Measurements from ENCODE around the gene SGPP1. TPM values are rescaled to one million over a fixed set of nuclear protein-coding genes. Genes with fewer than 3 reads are reported as not detected.
"Not testable (repeated sequence)": the region's sequence is repeated elsewhere in the genome, so short reads cannot be mapped to it uniquely, and the experiment has no call there.

Gene SGPP1
- total RNA-seq, 1 donor from 2014 or later = 21.8 TPM

DNA sequence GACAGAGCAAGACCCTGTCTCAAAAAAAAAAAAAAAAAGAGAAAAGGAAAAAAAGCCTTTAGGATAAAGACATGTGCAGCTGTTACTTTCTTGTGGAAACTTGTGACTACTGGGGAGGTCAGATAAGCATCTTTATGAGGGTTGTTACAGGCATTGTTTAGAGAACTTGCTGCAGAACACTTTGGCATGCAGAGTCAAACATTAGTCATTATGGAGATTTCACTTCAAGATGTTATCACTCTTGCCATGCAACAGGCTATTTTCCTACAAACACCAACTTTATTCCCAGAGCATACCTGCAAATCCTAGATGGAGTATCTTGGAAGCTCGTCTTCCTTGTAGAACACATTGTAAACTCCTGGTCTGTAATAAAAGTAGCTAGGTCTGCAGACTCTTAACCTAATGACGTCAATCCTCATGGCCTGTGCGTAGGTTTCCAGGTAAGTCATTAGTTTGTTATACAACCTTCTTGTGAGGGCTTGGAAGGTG lies 49.9 kb downstream of the SGPP1 start:
- intact Hi-C loops (cut with micrococcal nuclease) = no loop called here

DNA sequence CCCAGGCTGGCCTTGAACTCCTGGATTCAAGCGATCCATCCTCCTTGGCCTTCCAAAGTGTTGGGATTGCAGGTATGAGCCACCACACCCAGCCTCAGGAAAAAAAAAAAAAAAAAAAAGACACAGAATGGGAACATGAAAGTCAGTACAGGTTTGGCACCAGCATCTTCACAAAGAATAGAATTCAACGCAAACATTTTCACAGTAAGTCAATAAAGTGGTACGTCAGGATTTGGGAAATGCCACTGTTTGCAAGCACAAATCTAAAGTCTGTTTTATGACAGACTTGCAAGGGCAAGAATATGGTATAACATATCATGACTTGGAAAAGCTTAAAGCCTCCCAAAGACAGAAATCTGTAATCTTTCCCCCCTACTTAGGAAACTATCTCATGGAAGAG lies 51.2 kb downstream of the SGPP1 start:
- intact Hi-C loops (cut with micrococcal nuclease) = no loop called here

GRCh38 chr14:63673886-63674497 lies 53.9 kb downstream of the SGPP1 start:
- intact Hi-C loops (cut with micrococcal nuclease) = no loop called here

DNA sequence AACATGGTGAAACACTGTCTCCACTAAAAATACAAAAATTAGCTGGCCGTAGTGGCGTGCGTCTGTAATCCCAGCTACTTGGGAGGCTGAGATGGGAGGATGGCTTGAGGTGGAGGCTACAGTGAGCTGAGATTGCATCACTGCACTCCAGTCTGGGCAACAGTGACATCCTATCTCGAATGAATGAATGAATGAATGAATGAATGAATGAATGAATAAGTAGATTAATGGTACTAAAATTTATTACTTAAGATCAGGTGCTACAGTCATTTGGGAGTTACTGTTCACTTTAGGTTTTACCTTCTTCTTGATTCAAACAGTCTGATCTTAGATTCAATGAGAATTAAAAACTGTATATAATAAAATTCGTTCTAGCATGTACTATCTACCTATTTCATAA lies 54.6 kb downstream of the SGPP1 start:
- intact Hi-C loops (cut with micrococcal nuclease) = no loop called here

DNA sequence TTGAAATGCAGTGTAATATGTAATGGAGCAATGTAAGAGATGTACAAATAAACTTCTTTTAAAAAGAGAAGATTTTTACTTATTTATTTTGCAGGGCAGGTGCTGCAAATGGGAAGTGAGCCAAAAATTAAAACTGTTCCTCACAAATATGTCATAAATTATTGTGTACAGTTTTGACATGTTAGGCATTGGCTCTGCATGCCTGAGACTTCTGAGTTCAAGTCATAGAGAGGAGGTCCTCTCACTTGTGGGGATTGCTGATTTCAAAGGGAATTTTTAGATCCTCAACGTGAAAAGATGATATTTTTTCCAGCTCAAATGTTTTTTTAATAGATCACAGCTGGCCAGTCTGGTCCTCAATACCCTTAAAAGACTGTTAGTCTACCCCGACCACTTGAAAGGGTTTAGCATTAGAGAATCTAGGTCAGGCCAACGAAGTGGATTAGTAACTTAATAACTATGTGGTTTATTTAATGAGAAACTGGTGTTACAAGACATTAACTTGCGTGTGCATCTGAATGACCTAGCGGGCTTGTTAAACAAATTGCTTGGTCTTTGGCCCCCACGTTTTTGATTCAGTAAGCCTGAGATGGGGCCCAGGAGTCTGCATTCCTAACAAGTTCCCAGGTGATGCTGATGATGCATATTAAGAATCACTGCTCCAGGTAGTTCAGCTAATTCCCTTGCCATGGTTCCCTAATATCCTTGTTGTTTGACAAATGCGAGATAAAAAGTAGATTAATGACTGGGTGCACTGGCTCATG lies 55.3 kb downstream of the SGPP1 start:
- intact Hi-C loops (cut with micrococcal nuclease) = no loop called here

DNA sequence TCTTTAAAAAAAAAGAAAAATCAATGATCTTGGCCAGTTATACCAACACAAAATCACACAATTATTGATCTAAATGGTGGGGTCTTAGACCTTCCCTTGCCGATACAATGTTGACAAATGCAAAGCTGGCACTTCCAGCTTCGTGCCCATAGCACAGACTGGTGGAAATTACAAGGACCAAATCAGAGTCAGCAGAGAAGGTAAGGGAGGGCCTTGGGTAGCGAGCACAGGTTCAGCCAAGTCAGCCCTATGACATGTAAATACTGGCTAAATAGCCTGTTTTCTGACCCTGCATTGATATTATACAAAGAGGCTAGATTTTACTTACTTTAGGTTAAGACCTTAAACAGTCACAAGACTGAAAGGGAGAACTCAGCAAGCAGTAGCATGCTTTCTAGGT lies 55.9 kb downstream of the SGPP1 start:
- intact Hi-C loops (cut with micrococcal nuclease) = no loop called here

GRCh38 chr14:63670692-63671091 lies 57.2 kb downstream of the SGPP1 start:
- intact Hi-C loops (cut with micrococcal nuclease) = no loop called here

DNA sequence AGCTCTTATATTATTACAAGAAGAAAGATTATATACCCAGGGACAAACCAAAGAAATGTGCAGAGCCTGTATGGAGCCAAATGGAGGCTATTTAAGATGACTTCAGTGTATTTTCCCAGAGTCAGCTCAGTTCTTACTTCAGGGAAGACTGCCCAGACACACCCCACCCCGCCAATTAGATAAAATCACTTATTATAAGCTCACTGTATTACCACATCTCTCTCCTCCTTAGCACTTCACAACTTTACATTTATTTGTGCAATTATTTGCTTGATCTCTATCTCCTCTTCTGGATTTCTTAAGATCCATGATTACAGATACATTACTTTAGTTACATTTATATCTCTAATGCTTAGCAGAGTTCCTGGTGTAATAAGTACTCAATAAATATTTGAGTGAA lies 61.5 kb downstream of the SGPP1 start:
- intact Hi-C loops (cut with micrococcal nuclease) = no loop called here

DNA sequence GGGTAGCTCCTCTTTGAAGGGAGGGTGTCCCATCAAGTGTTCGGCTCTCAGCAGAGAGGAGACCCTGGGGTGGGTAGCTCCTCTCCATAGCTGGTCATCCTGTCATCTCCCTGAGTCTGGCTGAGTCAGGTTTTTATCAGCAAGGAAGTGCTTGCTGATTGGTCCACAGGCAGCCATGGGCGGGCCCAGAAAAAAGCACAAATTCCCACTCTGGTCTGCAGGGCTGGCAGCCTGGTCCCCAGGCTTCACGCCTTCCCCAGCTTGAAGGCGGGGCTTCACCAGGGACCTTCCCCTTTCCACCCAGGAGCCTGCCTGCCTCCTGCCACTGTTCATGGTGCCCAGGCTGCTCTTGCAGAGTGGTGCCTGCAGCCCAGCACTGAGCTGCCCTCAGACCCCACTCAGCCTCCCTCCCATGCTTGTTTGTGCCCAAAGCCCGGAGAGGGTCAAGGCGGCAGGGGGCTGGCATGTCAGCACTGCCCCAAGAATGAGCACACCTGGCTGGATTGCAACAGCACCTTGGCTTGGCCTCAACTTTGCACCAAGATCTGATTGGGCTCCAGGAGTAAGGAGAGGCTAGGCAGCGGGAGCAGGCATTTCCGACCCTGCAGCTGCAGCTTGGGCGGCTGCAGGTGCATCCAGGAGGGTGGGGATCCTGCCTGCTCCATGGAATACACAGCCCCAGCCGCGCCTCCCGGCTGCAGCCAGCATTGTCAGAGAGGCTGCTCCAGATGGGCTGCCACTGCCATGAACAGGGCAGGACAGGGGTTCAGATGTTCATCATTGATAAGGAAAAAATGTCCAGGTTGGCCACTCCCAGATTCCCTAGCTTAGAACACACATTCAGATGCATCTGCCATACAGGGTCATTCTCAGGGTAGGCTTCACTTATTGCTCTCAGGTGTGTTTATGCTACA lies 64.2 kb downstream of the SGPP1 start:
- intact Hi-C loops (cut with micrococcal nuclease) = no loop called here

- intact Hi-C loops (cut with micrococcal nuclease) = no loop called here
Measured at GRCh38 chr14:63662776-63663175, 65.1 kb downstream of the SGPP1 start.

GRCh38 chr14:63661881-63662280 lies 66.0 kb downstream of the SGPP1 start:
- intact Hi-C loops (cut with micrococcal nuclease) = not testable (repeated sequence)

DNA sequence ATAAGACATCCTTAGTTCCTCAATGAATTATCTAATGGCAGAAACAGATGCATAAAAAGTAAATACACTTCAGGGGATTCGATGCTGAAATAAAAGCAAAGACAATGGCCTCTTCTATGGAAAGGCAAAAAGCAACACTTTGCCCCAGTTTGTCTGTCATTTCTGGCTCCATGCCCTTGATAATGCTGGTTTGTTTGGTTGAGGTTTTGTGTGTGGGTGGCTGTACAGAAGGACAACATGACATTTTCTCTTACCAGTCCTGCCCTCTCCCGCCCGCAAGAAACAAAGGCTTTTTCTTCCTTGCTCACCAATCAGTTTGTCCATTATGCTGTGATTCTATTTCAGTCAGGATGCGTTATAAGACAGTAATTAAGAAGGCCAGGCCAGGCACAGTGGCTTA lies 68.1 kb downstream of the SGPP1 start:
- intact Hi-C loops (cut with micrococcal nuclease) = no loop called here

DNA sequence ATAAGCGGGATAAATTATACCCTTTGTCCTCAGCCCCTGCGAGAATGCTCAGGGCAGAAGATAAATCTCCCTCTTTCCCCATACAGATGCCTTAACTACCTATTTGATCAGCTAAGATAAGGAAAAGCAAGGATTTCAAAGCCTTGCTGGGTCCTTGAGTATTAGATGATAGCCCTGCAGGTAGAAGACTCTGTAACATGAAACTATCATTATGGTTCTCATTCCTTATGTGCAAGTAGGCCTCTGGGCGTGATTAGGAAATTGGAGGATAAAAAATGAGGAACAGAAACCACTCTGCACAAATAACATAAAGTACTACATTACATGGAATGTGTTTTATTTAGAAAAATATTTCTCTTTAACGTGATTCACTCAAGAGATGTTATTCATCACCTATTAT lies 71.7 kb downstream of the SGPP1 start:
- intact Hi-C loops (cut with micrococcal nuclease) = no loop called here

DNA sequence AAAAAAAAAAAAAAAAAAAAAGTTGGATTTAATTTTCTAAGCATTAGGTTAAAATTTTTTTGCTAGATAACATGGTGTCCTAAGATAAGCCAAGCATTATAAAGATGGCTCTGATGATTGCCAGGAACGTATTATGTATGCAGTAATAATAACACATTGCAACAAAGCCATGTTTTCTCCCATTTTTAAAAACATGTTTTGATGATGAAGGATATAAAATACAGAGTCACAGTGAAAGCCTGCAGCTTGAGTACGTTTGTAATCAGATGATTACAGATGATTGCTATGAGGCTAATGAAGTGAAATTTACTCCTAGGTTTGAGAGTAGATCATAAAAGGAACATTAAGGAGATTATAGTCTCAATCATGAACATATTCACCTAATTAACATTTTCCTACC lies 72.9 kb downstream of the SGPP1 start:
- intact Hi-C loops (cut with micrococcal nuclease) = no loop called here

DNA sequence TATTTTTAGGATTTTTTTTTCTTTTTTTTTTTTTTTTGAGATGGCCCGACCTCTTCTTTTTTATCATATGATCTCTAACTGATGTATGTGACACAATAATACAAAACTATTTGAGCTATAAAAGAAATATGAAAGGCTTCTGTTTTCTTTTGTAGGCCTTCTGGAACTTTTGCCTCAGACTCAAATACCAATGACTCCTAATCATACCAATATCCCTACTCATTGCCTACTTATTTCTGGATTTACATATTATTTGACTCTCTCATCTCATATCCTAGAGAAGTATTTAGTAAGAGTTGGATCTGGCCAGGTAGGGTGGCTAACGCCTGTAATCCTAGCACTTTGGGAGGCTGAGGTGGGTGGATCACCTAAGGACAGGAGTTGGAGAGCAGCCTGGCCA lies 73.5 kb downstream of the SGPP1 start:
- intact Hi-C loops (cut with micrococcal nuclease) = no loop called here

GRCh38 chr14:63652406-63652805 lies 75.5 kb downstream of the SGPP1 start:
- intact Hi-C loops (cut with micrococcal nuclease) = no loop called here

DNA sequence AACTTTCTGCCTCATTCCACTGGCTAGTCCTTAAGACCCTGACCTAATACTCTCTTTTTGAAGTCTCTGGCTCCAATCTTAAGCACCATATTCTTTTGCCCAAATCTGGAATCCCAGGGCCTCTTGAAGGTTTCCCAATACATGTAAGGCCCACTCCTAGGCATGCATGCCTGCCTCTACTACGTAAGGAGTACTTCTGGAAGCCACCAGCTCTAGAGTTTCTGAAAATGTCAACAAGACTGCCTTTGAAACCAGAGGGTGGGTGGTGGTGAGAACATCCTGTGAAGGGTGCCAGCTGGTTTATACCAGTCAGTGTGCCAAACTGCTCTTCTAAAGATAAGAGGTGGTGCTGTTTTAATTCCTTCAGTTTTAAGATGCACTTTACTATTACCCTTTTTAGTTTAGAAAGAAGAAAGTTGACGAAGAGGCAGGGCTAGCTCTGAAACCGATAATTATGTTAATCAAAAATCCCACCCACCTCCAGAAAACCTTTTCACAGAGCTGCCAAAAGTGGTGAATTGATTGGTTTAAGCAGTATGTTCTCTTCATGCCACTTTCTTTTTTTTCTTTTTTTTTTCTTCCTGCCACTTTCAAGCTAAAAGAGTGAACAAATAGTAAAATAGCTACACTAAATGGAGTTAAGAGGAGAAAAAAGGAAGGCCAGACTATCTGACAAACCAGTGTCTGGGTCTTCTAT lies 77.5 kb downstream of the SGPP1 start:
- intact Hi-C loops (cut with micrococcal nuclease) = no loop called here

GRCh38 chr14:63647696-63648410 lies 80.0 kb downstream of the SGPP1 start:
- intact Hi-C loops (cut with micrococcal nuclease) = loop anchor here (10.0 kb wide), 1 partner anchor 647 kb away; the partner anchor contains the start of gene ESR2

DNA sequence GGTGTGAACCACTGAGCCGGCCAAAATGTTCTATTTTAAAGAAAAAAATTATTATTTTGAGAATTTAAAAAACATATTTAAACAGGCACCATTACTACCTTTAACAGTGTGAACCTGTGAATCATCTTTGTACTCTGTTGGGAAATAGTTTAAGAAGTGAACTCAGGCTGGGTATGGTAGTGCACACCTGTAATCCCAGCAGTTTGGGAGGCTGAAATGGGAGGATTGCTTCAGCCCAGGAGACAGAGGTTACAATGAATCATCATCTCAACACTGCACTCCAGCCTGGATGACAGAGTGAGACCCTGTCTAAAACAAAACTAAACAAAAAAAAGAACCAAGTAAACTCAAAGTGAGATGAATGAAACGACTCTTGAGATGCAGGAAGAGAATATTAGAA lies 83.1 kb downstream of the SGPP1 start:
- intact Hi-C loops (cut with micrococcal nuclease) = loop anchor here (5.0 to 10.0 kb wide), 4 partner anchors 68 to 693 kb away; partner anchors contain the start of genes ESR2 and SYNE2

DNA sequence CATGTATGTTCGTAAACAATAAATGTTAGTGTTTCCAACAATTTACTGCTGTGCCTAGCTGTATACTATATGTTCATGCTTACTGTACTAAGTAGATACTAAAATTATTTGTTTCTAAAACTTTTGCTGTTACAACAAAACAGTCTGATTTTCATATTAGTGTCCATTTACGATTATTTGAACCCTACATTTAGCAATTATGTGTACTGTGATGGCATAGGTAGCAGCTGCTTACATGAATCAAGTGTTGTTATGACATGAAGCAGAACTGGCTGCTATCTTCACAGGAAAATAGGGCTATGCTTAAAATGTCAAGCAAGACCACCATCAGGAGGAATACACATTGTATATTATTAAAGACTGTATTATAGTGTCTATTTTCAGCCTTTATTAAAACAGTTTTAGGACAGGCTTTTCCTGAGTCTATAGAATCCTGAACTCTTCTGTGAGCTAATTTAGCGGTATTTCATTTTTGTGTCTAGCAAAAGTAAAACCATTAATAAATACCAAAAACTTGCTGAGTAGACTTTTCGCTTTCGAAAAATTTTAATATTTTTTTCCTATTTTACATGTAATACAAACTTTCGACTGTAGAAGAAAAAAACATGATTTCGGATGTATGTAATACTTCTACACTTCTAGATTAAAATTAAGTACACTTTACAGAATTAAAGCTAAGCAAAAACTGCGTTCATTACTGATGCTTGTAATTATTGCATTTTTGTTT lies 85.0 kb downstream of the SGPP1 start:
- intact Hi-C loops (cut with micrococcal nuclease) = loop anchor here (1.0 to 10.0 kb wide), 15 partner anchors 69 to 897 kb away; partner anchors contain the start of genes ESR2, HSPA2, MTHFD1 and PPP2R5E
